ENCODE data around the gene TIMP1. TPM values are rescaled to one million over a fixed set of nuclear protein-coding genes. Genes with fewer than 3 reads are reported as not detected.

Gene TIMP1
- polyA plus RNA-seq, 1 of the 3 experiments (the other 2 are of a cell fraction) = 323 TPM

- no peaks in the 10 kb centered on the region for H3K9me2 ChIP-seq
- H2AFZ ChIP-seq (ENCODE audit: low read depth) = no peak overlapping the region
- ChIA-PET POLR2A (no interaction called here), CTCF (no interaction called here)
- H3K4me3 ChIP-seq (ENCODE audit: low read depth in 2 of 2, low read length in 1 of 2) = no peak overlapping the region
- no peaks in the 10 kb centered on the region for H4K20me1 ChIP-seq (ENCODE audit: insufficient read depth)
- WGBS (ENCODE audit: low lambda C conversion rate) = 27% methylated on average over 9 of the region's 9 CpGs
- H3K27ac ChIP-seq (ENCODE audit: low read depth in 2 of 2, low read length in 1 of 2) = no peak overlapping the region
- H3K27me3 ChIP-seq (ENCODE audit: insufficient read depth) = no peaks in the 10 kb centered on the region; the same call in 1 of the 2 replicates
- peaks cover 8% of the 10 kb centered on the region for H3F3A ChIP-seq (replicated peaks; ENCODE audit: insufficient read depth)
- no peak for DNase-seq
- peaks cover 0 to 2% of the 10 kb centered on the region in 2 experiments; a peak in 1 of 4 replicates for H3K4me1 ChIP-seq (ENCODE audit: control insufficient read depth in 1 of 2, insufficient read depth in 2 of 2, low read depth in 1 of 2, low read length in 1 of 2)
- no peaks in the 10 kb centered on the region for H3K36me3 ChIP-seq (replicated peaks in 1 of 2; ENCODE audit: control insufficient read depth in 1 of 2, insufficient read depth in 2 of 2, low read length in 1 of 2)
- peaks cover 13% of the 10 kb centered on the region; the same call in 1 of the 2 replicates for H3K79me2 ChIP-seq (ENCODE audit: insufficient read depth)
- H3K4me2 ChIP-seq = no peak overlapping the region
- H3K9ac ChIP-seq = no peak overlapping the region
- H3K9me3 ChIP-seq = no peaks in the 10 kb centered on the region
- TF ChIP-seq SIN3A (IDR thresholded peaks at IDR 0.05; ENCODE audit: borderline replicate concordance, low read depth, low read length) (no peak), CTCF (IDR thresholded peaks at IDR 0.05) (no peak), FOSL2 (IDR thresholded peaks at IDR 0.05; ENCODE audit: borderline replicate concordance, low read depth) (no peak), MXI1 (IDR thresholded peaks at IDR 0.05; ENCODE audit: low read depth, low read length) (no peak), MEF2A (IDR thresholded peaks at IDR 0.05; ENCODE audit: borderline replicate concordance, low read depth) (no peak), USF2 (IDR thresholded peaks at IDR 0.05; ENCODE audit: borderline replicate concordance, low read depth, low read length) (no peak), RCOR1 (IDR thresholded peaks at IDR 0.05; ENCODE audit: low read length) (no peak), USF1 (IDR thresholded peaks at IDR 0.05; ENCODE audit: borderline replicate concordance, low read depth) (no peak), FOXJ3 (CRISPR knock-in tag; IDR thresholded peaks at IDR 0.05) (no peak), TEAD4 (IDR thresholded peaks at IDR 0.05; ENCODE audit: borderline replicate concordance, insufficient read depth) (no peak), TCF12 (IDR thresholded peaks at IDR 0.05) (no peak), RAD21 (IDR thresholded peaks at IDR 0.05; ENCODE audit: low read length) (no peak), RXRA (IDR thresholded peaks at IDR 0.05; ENCODE audit: borderline replicate concordance, low read depth) (no peak), SMC3 (IDR thresholded peaks at IDR 0.05; ENCODE audit: low read depth, low read length) (no peak), PBX3 (IDR thresholded peaks at IDR 0.05) (no peak), ELF1 (IDR thresholded peaks at IDR 0.05) (no peak), TAF1 (IDR thresholded peaks at IDR 0.05; ENCODE audit: borderline replicate concordance, low read depth, low read length) (no peak)
Observed at GRCh38 chrX:47579537-47579936, 2.7 kb upstream of the TIMP1 start.
